Activated CD8-positive, alpha-beta memory T cell treated with anti-CD3 and anti-CD28 coated beads, Interleukin-2, amount 10 ng/mL, durations not matched to agents 7 days and 5 days (primary cell): ENCODE measurements around the gene CTRB1. TPM values are rescaled to one million over a fixed set of nuclear protein-coding genes. Genes with fewer than 3 reads are reported as not detected.
"Not testable (repeated sequence)": the region's sequence is repeated elsewhere in the genome, so short reads cannot be mapped to it uniquely, and the experiment has no call there.

Source experiments
- ATAC-seq: fragments of 150-1000 bp; cut with Tn5 transposase; one replicate; pipeline ENCODE4 v1.10.0; 2021; ENCODE audit warnings: moderate library complexity
- CTCF ChIA-PET: fragments of 350-600 bp; sonication (Branson Sonifier 250); formaldehyde crosslinking; loops from one replicate; lab custom pipeline; 2021; ENCODE audit warnings: antibody characterized with exemption; lab: Charles Lee
- DNase-seq: peaks from one replicate; pipeline ENCODE4 v3.0.0-alpha.2; 2020
- H3K27ac Mint-ChIP-seq: one replicate; pipeline ENCODE4 v1.8.0; 2021; ENCODE audit warnings: mild to moderate bottlenecking, mixed read lengths
- H3K27me3 Mint-ChIP-seq: one replicate; pipeline ENCODE4 v1.8.0; 2021; ENCODE audit warnings: mixed read lengths
- H3K36me3 Mint-ChIP-seq: one replicate; pipeline ENCODE4 v1.8.0; 2021; ENCODE audit warnings: mild to moderate bottlenecking, mixed read lengths
- H3K4me1 Mint-ChIP-seq: one replicate; pipeline ENCODE4 v1.8.0; 2021; ENCODE audit warnings: mixed read lengths
- H3K4me3 Mint-ChIP-seq: one replicate; pipeline ENCODE4 v1.8.0; 2021; ENCODE audit warnings: mild to moderate bottlenecking, moderate library complexity, mixed read lengths
- H3K9me3 Mint-ChIP-seq: one replicate; pipeline ENCODE4 v1.8.0; 2022; ENCODE audit warnings: low read depth, mixed read lengths
- total RNA-seq, 2 experiments: library from RNA; stranded (reverse); gene quantifications; one replicate each; pipeline ENCODE4 v1.2.3, GENCODE V29; 2021

CTRB1 gene
- total RNA-seq, 2 experiments from 2014 or later, result not detected

DNA sequence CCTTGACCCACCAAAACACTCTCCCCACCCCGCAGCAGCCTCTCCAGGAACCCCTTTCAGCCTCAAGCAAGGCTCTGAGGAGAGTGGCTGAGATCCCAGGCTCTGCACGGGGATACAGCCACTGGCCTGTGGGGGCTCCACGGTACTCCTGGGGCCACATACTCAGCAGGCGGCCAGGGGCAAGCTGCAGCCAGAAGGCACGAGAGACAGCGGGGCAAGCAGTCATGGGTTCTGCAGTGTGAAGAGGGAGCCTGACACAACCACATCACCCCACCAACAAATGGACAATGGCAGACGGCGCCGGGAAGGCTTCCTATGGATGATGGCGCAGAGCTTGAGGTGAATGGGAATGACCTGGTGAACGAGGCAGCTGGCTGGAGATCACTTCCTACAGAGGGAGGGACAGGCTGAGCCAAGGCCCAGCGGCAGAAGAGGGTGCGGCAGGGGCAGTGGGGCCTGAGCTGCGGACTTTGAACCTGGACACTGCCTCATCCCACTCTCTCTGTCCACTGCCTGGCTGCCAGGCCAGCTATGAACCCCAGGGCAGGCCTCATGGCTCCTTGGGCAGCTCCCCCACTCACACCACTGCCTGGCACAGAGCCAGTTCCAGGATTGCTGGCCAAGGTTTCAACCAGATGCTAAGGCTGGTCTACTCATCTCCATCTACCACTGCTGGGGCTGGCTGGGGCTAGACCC lies 43.5 kb downstream of the CTRB1 start:
- H3K9me3 Mint-ChIP-seq, result no peaks in the 10 kb centered on the region

GRCh38 chr16:75262800-75263127 lies 44.0 kb downstream of the CTRB1 start:
- CTCF ChIA-PET, result interaction anchor here (1.2 to 1.4 kb wide), 2 partner anchors 29 to 64 kb away, joined by 3 to 7 read pairs; no protein-coding TSS in a partner anchor
- ATAC-seq, result no peak
- H3K4me1 Mint-ChIP-seq, result no peaks in the 10 kb centered on the region
- DNase-seq, result no peak
- no peaks in the 10 kb centered on the region for H3K9me3 Mint-ChIP-seq
- no peak overlapping the region for H3K4me3 Mint-ChIP-seq
- H3K36me3 Mint-ChIP-seq, result no peaks in the 10 kb centered on the region
- H3K27me3 Mint-ChIP-seq, result peaks cover 52% of the 10 kb centered on the region
- H3K27ac Mint-ChIP-seq, result no peak overlapping the region

More for the DNA sequence above, 43.5 kb downstream of the CTRB1 start:
- Mint-ChIP-seq H3K4me1 (no peaks in the 10 kb centered on the region), H3K27me3 (peaks cover 52% of the 10 kb centered on the region), H3K4me3 (no peak overlapping the region), H3K36me3 (no peaks in the 10 kb centered on the region), H3K27ac (no peak overlapping the region)
- DNase-seq (no peak), ATAC-seq (no peak)
- CTCF ChIA-PET, result interaction anchor here (1.2 to 1.4 kb wide), 2 partner anchors 28 to 63 kb away, joined by 3 to 7 read pairs; no protein-coding TSS in a partner anchor

GRCh38 chr16:75263291-75263962 lies 44.6 kb downstream of the CTRB1 start:
- ATAC-seq (no peak), DNase-seq (no peak)
- CTCF ChIA-PET, result interaction anchor here (1.4 kb wide), 1 partner anchor 64 kb away, joined by 7 read pairs; no protein-coding TSS in a partner anchor
- Mint-ChIP-seq H3K27me3 (peaks cover 47% of the 10 kb centered on the region), H3K9me3 (no peaks in the 10 kb centered on the region), H3K36me3 (no peaks in the 10 kb centered on the region), H3K4me3 (no peak overlapping the region), H3K4me1 (no peaks in the 10 kb centered on the region), H3K27ac (no peak overlapping the region)

- Mint-ChIP-seq H3K27ac (no peak overlapping the region), H3K27me3 (peaks cover 45% of the 10 kb centered on the region), H3K4me1 (no peaks in the 10 kb centered on the region), H3K36me3 (no peaks in the 10 kb centered on the region), H3K9me3 (no peaks in the 10 kb centered on the region), H3K4me3 (no peak overlapping the region)
- ATAC-seq, result no peak
- DNase-seq, result no peak
- CTCF ChIA-PET, result no interaction called here
These were observed 45.2 kb downstream of the CTRB1 start for GRCh38 chr16:75263963-75264445.

DNA sequence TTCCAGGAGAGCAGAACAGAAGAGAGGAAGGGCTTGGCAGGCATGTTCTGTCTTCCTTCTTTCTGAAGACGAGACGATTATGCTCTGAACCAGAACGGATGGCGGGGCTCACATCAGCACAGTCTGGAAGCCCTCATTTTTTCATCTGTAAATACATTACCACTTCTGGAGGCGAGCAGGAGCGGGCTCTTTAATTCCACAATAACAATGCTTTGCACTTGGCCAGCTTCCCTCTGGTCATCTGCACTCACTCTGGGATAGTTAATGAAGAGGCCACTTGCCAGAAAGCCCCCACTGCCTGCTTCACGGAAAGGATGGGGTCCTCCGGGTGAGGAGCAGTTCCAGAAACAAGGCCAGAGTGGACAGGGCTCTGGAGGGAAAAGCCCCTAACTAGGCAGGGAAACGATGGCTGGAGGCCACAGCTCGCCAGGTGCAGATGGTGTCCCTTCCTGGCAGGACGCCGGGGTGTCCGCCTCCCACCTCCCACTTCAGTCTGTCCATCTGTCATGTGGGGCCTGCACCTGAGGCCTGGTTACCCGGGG lies 45.7 kb downstream of the CTRB1 start:
- H3K9me3 Mint-ChIP-seq, result no peaks in the 10 kb centered on the region
- no peak for DNase-seq
- H3K27ac Mint-ChIP-seq, result no peak overlapping the region
- CTCF ChIA-PET, result no interaction called here
- no peak for ATAC-seq
- peaks cover 43% of the 10 kb centered on the region for H3K27me3 Mint-ChIP-seq
- no peak overlapping the region for H3K4me3 Mint-ChIP-seq
- H3K4me1 Mint-ChIP-seq, result no peaks in the 10 kb centered on the region
- H3K36me3 Mint-ChIP-seq, result no peaks in the 10 kb centered on the region

DNA sequence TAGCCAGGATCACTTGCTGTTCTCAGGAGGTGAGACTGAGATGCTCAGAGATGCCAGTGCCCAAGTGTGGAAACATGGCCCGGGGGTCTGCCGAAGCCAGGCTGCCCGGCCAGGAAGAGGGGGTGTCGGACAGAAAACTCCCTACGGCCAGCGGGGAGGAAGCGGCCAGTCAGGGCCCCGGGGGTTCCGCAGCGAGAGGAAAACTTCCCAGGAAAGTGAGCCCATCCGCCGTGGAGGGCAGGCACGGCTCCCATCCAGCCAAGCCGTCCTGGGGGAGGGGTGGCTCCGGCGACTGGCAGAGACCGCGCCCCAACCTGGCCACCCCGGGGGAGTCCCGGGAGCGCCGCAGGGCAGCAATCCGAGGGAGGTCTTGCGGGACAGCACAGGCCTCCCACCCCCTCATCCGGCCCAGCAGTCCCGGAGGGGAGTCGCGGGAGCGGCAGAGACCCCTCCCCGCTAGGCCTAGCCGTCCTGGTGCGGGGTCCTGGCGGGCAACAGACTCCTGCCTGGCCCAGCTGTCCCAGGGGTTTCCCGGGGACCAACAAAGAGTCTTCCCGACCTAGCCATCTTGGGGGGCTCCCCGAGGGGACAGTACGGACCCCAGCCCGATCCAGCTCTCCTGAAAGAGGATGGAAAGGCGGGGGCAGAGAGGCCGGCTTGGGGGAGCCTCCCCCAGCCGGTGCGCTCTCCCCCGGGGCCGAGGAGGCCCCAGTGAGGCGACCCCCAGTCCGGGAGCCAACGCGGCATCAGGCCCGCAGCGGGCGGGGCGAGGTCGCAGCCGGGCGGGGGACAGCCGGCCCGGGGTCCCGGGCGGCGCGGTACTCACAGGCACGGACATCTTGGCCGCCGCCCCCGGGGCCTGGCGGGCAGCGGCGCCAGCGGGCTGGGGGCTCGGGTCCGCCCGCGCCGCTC lies 46.5 kb downstream of the CTRB1 start:
- H3K4me1 Mint-ChIP-seq, result no peaks in the 10 kb centered on the region
- CTCF ChIA-PET, result no interaction called here
- DNase-seq, result no peak

DNA sequence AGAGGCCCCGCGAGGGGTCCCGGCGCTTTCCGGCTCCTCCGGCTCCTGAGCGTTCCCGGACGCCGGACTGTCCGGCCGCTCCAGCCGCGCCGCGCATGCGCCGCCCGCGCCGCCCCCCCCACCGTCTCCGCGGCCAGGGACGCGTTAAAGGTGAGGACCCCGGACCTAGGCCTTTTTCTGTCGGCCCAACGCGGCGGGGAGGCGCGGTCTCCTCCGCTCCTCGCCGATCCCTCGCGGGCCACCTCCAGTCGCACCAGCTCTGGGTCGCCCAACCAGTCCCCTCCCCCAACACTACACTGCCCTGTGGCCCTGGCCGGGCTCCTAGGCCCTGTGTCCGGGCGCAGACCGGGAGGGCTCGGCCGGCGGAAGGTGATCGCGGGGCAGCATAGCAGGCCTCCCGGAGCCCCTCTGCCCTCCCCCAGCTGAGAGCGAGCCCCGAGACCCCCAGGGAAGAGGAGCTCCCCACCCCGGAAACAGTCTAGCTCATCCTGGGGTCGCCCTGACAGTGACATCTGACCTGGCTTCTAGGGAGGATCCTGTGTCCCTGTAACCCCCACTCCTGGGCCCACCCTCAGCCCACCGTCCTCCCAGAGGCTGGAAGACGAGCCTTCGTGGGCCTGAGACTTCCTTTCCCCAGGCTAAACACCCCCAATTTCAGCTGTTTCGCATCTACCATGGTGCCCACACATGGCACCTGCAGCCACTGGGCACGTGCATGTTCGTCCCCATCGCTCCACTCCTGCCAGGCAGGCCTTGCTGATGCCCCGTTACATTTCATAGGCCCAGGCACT lies 47.3 kb downstream of the CTRB1 start:
- H3K4me3 Mint-ChIP-seq, result no peak overlapping the region
- H3K9me3 Mint-ChIP-seq, result no peaks in the 10 kb centered on the region
- H3K27ac Mint-ChIP-seq, result no peak overlapping the region
- no peaks in the 10 kb centered on the region for H3K4me1 Mint-ChIP-seq
- H3K36me3 Mint-ChIP-seq, result no peaks in the 10 kb centered on the region
- DNase-seq (no peak), ATAC-seq (no peak)
- CTCF ChIA-PET, result no interaction called here
- peaks cover 43% of the 10 kb centered on the region for H3K27me3 Mint-ChIP-seq

More for the DNA sequence above, 46.5 kb downstream of the CTRB1 start:
- ATAC-seq, result no peak
- Mint-ChIP-seq H3K9me3 (no peaks in the 10 kb centered on the region), H3K36me3 (no peaks in the 10 kb centered on the region), H3K27me3 (peaks cover 45% of the 10 kb centered on the region), H3K4me3 (no peak overlapping the region), H3K27ac (no peak overlapping the region)

DNA sequence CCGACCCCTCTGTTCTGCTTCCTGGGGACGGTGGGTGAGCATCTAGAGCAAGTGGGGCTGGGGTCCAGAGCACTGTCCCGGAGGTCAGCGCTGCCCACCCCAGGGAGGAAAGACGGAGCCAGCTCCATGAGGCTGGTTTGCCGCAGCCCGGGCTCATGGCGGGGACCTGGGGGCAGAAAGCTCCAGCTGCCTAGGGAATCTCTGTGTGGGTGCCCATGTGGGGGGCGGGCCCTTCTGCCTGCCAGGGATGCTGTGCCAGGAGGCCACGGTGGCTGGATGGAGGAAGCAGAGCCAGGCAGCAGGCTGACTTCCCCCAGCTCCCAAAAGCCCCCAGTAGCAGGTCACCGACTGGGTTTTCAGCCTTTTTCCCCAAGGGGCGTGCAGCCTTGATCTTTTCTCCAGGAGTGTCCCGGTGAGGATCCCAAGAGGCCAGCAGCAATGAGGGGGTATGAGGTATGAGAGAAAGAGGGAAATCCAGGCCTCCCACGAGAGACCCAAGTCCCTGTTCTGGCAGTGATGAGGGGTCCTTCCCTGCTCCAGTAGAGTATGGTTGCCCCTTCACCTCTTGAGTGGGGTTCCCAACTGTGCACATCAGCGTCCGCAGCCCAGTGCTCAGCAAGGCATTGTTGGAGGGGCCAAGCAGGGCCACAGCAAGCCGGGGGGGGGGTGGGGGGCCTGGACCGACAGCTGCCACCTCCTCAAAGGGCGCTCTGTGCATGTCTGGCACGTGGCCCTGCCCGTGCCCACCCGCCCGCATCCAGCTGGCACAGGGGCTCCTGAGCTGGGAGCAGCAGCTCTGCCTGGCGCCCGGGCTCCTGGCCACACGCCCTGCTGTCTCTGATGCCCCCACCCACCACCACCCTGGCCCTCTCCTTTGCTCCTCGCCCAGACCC lies 48.2 kb downstream of the CTRB1 start:
- no peak overlapping the region for H3K4me3 Mint-ChIP-seq
- H3K4me1 Mint-ChIP-seq, result no peaks in the 10 kb centered on the region
- CTCF ChIA-PET, result no interaction called here
- no peak overlapping the region for H3K27ac Mint-ChIP-seq
- H3K27me3 Mint-ChIP-seq, result peaks cover 45% of the 10 kb centered on the region
- no peak for DNase-seq
- no peaks in the 10 kb centered on the region for H3K36me3 Mint-ChIP-seq
- H3K9me3 Mint-ChIP-seq, result no peaks in the 10 kb centered on the region
- no peak for ATAC-seq

GRCh38 chr16:75267631-75268264 lies 49.0 kb downstream of the CTRB1 start:
- no peak for DNase-seq
- Mint-ChIP-seq H3K36me3 (no peaks in the 10 kb centered on the region), H3K27ac (no peak overlapping the region), H3K4me3 (no peak overlapping the region), H3K4me1 (no peaks in the 10 kb centered on the region), H3K27me3 (peaks cover 38% of the 10 kb centered on the region), H3K9me3 (no peaks in the 10 kb centered on the region)
- CTCF ChIA-PET, result no interaction called here
- no peak for ATAC-seq

DNA sequence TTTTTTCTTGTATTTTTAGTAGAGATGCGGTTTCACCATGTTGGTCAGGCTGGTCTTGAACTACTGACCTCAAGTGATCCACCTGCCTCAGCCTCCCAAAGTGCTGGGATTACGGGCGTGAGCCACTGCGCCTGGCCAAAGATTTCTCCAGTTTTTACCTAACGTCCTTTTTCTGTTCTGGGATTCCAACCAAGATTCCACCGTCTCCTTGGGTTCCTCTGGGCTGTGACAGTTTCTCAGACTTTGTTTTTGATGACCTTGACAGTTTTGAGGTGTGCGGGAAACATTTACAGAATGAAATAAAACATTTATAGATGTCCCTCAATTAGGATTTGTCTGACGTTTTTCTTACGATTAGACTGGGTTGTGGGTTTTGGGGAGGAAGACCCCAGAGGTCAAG lies 50.6 kb downstream of the CTRB1 start:
- H3K27me3 Mint-ChIP-seq, result peaks cover 36% of the 10 kb centered on the region
- DNase-seq, ATAC-seq, H3K4me1 Mint-ChIP-seq, H3K4me3 Mint-ChIP-seq, CTCF ChIA-PET, H3K36me3 Mint-ChIP-seq, H3K9me3 Mint-ChIP-seq, H3K27ac Mint-ChIP-seq: not testable (repeated sequence)

- Mint-ChIP-seq H3K4me3 (no peak overlapping the region), H3K36me3 (no peaks in the 10 kb centered on the region), H3K4me1 (no peaks in the 10 kb centered on the region), H3K27ac (no peak overlapping the region), H3K9me3 (no peaks in the 10 kb centered on the region), H3K27me3 (peaks cover 35% of the 10 kb centered on the region)
- ATAC-seq (no peak), DNase-seq (no peak)
- CTCF ChIA-PET, result no interaction called here
These were observed 52.8 kb downstream of the CTRB1 start for GRCh38 chr16:75271441-75272096.
